Left ventricle myocardium inferior (tissue), 1 donor: Measurements from ENCODE around the gene ATP6V1G2. TPM values are rescaled to one million over a fixed set of nuclear protein-coding genes. Genes with fewer than 3 reads are reported as not detected.

ENCODE experiments used
- DNase-seq: peaks from one replicate; pipeline ENCODE4 v3.0.0-alpha.2; 2020
- H3K27ac ChIP-seq: fragments of 200-600 bp; replicated peaks from 2 replicates; pipeline ENCODE4 v1.8.0; 2021
- H3K27me3 ChIP-seq: fragments of 200-600 bp; 2 replicates; pipeline ENCODE4 v1.8.0; 2021; ENCODE audit warnings: low read depth
- H3K36me3 ChIP-seq: fragments of 200-600 bp; 2 replicates; pipeline ENCODE4 v1.8.0; 2021
- H3K4me1 ChIP-seq: fragments of 200-600 bp; 2 replicates; pipeline ENCODE4 v1.8.0; 2021
- H3K4me3 ChIP-seq: fragments of 200-600 bp; 2 replicates; pipeline ENCODE4 v1.8.0; 2021; ENCODE audit warnings: mild to moderate bottlenecking, moderate library complexity
- H3K9me3 ChIP-seq: fragments of 200-600 bp; replicated peaks from 2 replicates; pipeline ENCODE4 v1.8.0; 2021
- intact Hi-C: fragments of 100-400 bp; cut with micrococcal nuclease; formaldehyde crosslinking; loops from one replicate; pipeline ENCODE4 v1.11.0; 2022
- total RNA-seq: library from RNA; stranded (reverse); fragmentation: NEBNext Ultra II Directional; extraction: Animal tissue kit (Norgen Biotek cat#: 25700); gene quantifications from one replicate; pipeline ENCODE4 v1.2.1, GENCODE V29; 2021
- TF ChIP-seq, protein P1 (sequence below): fragments of 200-600 bp; IDR thresholded peaks from 2 replicates; pipeline ENCODE4 v1.8.0; 2021; ENCODE audit warnings: antibody characterized with exemption, mild to moderate bottlenecking, borderline replicate concordance
- donor health status: DM: no; HTN: yes; CAD: no; lungs with severe emphysema.

The ATP6V1G2 gene
- total RNA-seq, 1 donor from 2014 or later, result 1.6 TPM

DNA sequence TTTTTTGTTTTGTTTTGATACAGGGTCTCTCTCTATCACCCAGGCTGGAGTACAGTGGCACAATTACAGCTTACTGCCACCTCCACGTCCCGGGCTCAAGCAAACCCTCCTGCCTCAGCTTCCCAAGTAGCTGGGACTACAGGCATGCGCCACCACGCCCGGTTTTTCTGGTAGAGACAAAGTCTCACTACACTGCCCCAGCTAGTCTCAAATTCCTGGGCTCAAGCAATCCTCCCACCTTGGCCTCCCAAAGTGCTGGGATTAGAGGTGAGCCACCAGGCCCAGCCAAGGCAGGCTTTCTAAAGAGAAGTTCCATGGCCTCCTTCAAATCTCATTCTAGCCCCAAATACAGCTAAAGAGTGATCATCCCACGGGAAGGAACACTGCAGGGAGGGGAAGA lies 12.4 kb downstream of the ATP6V1G2 start:
- Histone ChIP-seq H3K36me3 (peaks cover 97% of the 10 kb centered on the region), H3K4me3 (no peak overlapping the region), H3K27ac (no peak overlapping the region), H3K4me1 (peaks cover 59% of the 10 kb centered on the region), H3K27me3 (no peaks in the 10 kb centered on the region), H3K9me3 (no peaks in the 10 kb centered on the region)
- intact Hi-C loops, result no loop called here
- TF ChIP-seq, protein P1, sequence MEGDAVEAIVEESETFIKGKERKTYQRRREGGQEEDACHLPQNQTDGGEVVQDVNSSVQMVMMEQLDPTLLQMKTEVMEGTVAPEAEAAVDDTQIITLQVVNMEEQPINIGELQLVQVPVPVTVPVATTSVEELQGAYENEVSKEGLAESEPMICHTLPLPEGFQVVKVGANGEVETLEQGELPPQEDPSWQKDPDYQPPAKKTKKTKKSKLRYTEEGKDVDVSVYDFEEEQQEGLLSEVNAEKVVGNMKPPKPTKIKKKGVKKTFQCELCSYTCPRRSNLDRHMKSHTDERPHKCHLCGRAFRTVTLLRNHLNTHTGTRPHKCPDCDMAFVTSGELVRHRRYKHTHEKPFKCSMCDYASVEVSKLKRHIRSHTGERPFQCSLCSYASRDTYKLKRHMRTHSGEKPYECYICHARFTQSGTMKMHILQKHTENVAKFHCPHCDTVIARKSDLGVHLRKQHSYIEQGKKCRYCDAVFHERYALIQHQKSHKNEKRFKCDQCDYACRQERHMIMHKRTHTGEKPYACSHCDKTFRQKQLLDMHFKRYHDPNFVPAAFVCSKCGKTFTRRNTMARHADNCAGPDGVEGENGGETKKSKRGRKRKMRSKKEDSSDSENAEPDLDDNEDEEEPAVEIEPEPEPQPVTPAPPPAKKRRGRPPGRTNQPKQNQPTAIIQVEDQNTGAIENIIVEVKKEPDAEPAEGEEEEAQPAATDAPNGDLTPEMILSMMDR, result no peak
- DNase-seq, result no peak

DNA sequence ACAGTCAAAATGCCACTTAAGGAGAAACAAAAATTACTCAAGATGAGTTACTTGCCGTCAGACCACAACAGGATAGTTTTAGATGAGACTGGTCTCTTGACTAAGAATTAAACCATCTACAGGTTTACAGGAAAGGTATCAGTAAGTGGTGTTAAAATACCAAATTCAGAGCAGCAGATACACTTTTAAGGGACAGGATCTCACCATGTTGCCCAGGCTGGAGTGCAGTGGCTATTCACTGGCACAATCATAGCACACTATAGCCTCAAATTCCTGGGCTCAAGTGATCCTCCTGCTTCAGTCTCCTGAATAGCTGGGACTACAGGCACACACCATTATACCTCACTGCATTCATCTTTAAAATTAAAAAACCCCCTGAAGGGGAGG lies 13.0 kb downstream of the ATP6V1G2 start:
- no peak for DNase-seq

DNA sequence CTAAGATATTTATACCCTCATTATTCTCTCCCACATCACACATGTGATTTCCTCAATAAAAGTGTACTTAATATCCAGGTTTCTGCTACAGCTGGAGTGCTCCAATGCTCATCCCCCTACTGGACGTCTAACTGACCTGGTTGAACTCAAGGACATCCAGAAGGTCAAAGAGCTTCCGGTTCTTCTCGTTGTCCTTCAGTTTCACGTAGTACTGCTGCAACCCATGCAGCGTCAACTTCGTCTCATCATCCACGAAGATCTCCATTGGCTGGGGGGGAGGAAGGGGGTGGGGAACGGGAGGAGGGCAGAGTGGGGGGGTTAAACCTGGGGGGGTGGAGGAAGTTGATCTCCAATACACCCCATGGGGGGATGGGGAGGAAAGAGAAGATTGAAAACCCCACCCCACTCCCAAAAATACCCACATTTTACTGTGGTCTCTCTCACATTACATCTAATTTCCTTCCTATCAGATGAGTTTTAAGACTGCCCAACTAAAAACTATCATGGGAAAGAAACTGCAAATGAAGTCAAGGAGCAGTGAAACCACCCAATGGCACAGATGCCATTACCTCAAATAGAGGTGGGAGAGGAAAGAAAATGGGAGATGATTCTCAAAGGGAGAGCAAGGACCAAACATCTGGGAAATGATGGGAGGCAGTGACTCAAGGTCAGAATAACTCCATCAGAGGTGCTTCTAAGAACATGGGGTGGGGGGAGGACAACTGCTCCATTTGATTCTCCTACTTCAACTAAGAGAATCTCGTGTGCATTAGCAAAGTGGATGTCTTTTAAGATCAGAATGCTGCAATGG lies 13.6 kb downstream of the ATP6V1G2 start:
- H3K27me3 ChIP-seq, result no peaks in the 10 kb centered on the region
- H3K36me3 ChIP-seq, result peaks cover 85% of the 10 kb centered on the region
- H3K4me1 ChIP-seq, result peaks cover 47% of the 10 kb centered on the region
- no peak for DNase-seq
- H3K9me3 ChIP-seq, result no peaks in the 10 kb centered on the region
- intact Hi-C loops, result no loop called here
- H3K27ac ChIP-seq, result peak overlapping the region; percentile 58
- TF ChIP-seq, protein P1, result no peak
- no peak overlapping the region for H3K4me3 ChIP-seq

More for the DNA sequence above, 13.0 kb downstream of the ATP6V1G2 start:
- no peak overlapping the region for H3K4me3 ChIP-seq
- TF ChIP-seq, protein P1, result no peak
- peaks cover 91% of the 10 kb centered on the region for H3K36me3 ChIP-seq
- no peaks in the 10 kb centered on the region for H3K9me3 ChIP-seq
- no peaks in the 10 kb centered on the region for H3K27me3 ChIP-seq
- peak overlapping the region; percentile 58 for H3K27ac ChIP-seq
- intact Hi-C loops, result no loop called here
- peaks cover 53% of the 10 kb centered on the region for H3K4me1 ChIP-seq

DNA sequence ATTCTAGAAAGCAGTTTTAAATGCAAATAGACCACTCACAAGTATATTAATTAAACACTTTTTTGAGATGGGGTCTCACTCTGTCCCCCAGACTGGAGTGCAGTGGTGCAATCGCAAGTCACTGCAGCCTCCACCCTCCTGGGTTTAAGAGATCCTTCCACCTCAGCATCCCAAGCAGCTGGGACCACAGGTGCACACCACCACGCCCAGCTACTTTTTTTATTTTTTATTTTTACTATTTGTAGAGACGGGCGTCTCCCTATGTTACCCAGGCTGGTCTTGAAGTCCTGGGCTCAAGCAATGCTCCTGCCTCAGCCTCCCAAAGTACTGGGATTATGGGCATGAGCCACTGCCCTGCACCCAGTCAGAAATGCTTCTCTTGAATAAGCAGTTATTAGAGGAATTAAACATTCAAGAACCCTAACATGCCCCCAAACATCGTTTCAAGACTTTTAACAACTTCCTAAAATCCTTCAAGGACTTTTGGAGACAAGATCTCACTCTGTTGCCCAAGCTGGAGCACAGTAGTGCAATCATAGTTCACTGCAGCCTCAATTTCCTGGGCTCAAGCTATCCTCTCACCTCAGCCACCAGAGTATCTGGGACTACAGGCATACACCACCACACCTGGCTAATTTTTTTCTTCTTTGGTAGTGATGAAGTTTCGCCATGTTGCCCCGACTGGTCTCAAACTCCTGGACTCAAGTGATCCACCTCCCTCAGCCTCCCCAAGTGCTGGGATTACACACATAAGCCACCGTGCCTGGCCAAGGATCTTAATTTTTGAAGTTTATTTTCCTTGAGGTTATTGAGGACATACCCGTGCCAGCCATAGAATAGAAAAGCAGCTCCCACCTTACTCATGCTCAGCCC lies 14.4 kb downstream of the ATP6V1G2 start:
- Histone ChIP-seq H3K4me1 (peaks cover 41% of the 10 kb centered on the region), H3K27ac (peak overlapping the region; percentile 58), H3K36me3 (peaks cover 76% of the 10 kb centered on the region), H3K4me3 (no peak overlapping the region), H3K9me3 (no peaks in the 10 kb centered on the region), H3K27me3 (no peaks in the 10 kb centered on the region)
- TF ChIP-seq, protein P1, result no peak
- no peak for DNase-seq
- intact Hi-C loops, result no loop called here

DNA sequence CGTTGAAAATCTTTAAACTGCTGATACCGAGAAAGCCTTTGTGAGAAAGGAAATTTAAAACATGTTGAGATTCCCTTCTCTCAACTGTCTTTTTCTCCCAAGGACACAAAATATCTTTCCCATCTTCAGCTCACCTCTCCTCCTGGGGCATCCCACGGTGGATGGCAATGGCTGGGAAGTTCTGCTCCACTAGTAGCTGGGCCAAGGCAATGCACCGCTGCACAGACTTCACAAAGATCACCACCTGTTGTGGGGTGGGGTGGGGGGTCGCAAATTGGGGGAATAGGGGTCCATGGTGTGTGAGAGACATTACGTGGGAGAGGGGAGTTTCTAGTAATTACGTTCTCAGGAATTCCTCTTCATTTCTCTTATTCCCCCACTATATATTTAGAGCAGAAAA lies 15.2 kb downstream of the ATP6V1G2 start:
- peaks cover 37% of the 10 kb centered on the region for H3K4me1 ChIP-seq
- no peaks in the 10 kb centered on the region for H3K9me3 ChIP-seq
- no peak for DNase-seq
- no peaks in the 10 kb centered on the region for H3K27me3 ChIP-seq
- TF ChIP-seq, protein P1, result no peak
- no peak overlapping the region for H3K27ac ChIP-seq
- intact Hi-C loops, result no loop called here
- peaks cover 68% of the 10 kb centered on the region for H3K36me3 ChIP-seq
- H3K4me3 ChIP-seq, result no peak overlapping the region
